GM12878 (cell line): Measurements from ENCODE around the gene PTCH2. TPM values are rescaled to one million over a fixed set of nuclear protein-coding genes. Genes with fewer than 3 reads are reported as not detected.

Experiments
- ATAC-seq: fragments of 200-7000 bp; cut with Tn5 transposase; 3 replicates; pipeline ENCODE4 v1.9.1; 2020; ENCODE audit warnings: mild to moderate bottlenecking, moderate library complexity
- BruUV-seq: library from RNA; stranded (reverse); fragments of 400-500 nt; replicated peaks from 2 replicates; lab custom pipeline; 2021; lab: Mats Ljungman, UMichigan
- CTCF ChIA-PET: fragments of 300-600 bp; sonication (Branson Sonifier 250); formaldehyde crosslinking; extraction: SDS; loops from one replicate; lab custom pipeline; 2021; ENCODE audit warnings: inconsistent platforms; lab: Yijun Ruan, JAX
- POLR2A ChIA-PET: fragments of 350-600 bp; formaldehyde crosslinking; extraction: SDS; loops from one replicate; lab custom pipeline; 2021; ENCODE audit warnings: inconsistent platforms; lab: Charles Lee
- RAD21 ChIA-PET: fragments of 300-600 bp; sonication (Branson Sonifier 250); formaldehyde crosslinking; loops from one replicate; lab custom pipeline; 2023; ENCODE audit warnings: antibody characterized with exemption; ENCODE audit not compliant: unreplicated experiment; lab: Charles Lee
- SMC1A ChIA-PET: fragments of 300-600 bp; sonication (Branson Sonifier 250); formaldehyde crosslinking; loops from one replicate; lab custom pipeline; 2023; ENCODE audit not compliant: unreplicated experiment, uncharacterized antibody; lab: Charles Lee
- DNase-seq: peaks from one replicate; pipeline ENCODE4 v3.0.0-alpha.2; 2011; ENCODE audit warnings: low read depth, low spot score
- FAIRE-seq: peaks from 3 replicates; lab custom pipeline; 2011; peaks lifted over from hg19 to GRCh38; lab: Jason Lieb, UNC
- H2AFZ ChIP-seq: 2 replicates; pipeline ENCODE4 v1.6.0; 2011; ENCODE audit warnings: low read depth, low read length, control low read depth; ENCODE audit not compliant: control insufficient read depth
- H3K27ac ChIP-seq: 2 replicates; pipeline ENCODE4 v1.5.1; 2011; ENCODE audit warnings: control low read depth; ENCODE audit not compliant: control insufficient read depth, insufficient read depth
- H3K27me3 ChIP-seq, 2 experiments: replicated peaks in 1 of 2; 2 replicates each; pipeline versions ENCODE4 v1.6.0 to v1.6.1; 2011; ENCODE audit warnings: low read length in 1 of 2; ENCODE audit not compliant: control insufficient read depth in 2 of 2, insufficient read depth in 2 of 2
- H3K36me3 ChIP-seq, 2 experiments: 2 replicates each; pipeline ENCODE4 v1.5.1; 2011; ENCODE audit warnings: low read length in 1 of 2; ENCODE audit not compliant: control insufficient read depth in 2 of 2, insufficient read depth in 2 of 2
- H3K4me1 ChIP-seq: 2 replicates; pipeline ENCODE4 v1.6.1; 2011; ENCODE audit warnings: mild to moderate bottlenecking, low read length, moderate library complexity, mixed read lengths; ENCODE audit not compliant: control insufficient read depth, insufficient read depth
- H3K4me2 ChIP-seq: 2 replicates; pipeline ENCODE4 v1.6.0; 2011; ENCODE audit warnings: control low read depth; ENCODE audit not compliant: control insufficient read depth, insufficient read depth
- H3K4me3 ChIP-seq: fragments of 200-600 bp; sonication (generic); 2 replicates; pipeline ENCODE4 v1.5.1; 2016
- H3K79me2 ChIP-seq: 2 replicates; pipeline ENCODE4 v1.6.0; 2011; ENCODE audit warnings: low read length; ENCODE audit not compliant: control insufficient read depth, insufficient read depth
- H3K9ac ChIP-seq: 2 replicates; pipeline ENCODE4 v1.8.0; 2011; ENCODE audit warnings: low read length, control low read depth, mixed read lengths; ENCODE audit not compliant: control insufficient read depth, insufficient read depth
- H3K9me3 ChIP-seq: replicated peaks from 3 replicates; pipeline ENCODE4 v1.5.1; 2011; ENCODE audit warnings: mild to moderate bottlenecking, low read length; ENCODE audit not compliant: control insufficient read depth, insufficient read depth
- H4K20me1 ChIP-seq: 2 replicates; pipeline ENCODE4 v1.6.0; 2011; ENCODE audit not compliant: control insufficient read depth, insufficient read depth
- CHD2 ChIP-seq: IDR thresholded peaks from 2 replicates; pipeline ENCODE4 v1.6.1; 2011; ENCODE audit warnings: low read depth, low read length, improper control_type of control experiment, borderline replicate concordance
- DPF2 ChIP-seq: fragments of 450-650 bp; IDR thresholded peaks from 2 replicates; pipeline ENCODE4 v1.6.1; 2017; ENCODE audit warnings: mild to moderate bottlenecking
- FOXK2 ChIP-seq: fragments of 450-650 bp; IDR thresholded peaks from 2 replicates; pipeline ENCODE4 v1.6.1; 2017; ENCODE audit warnings: mild to moderate bottlenecking, moderate library complexity
- WGBS: methylation state at CpG from one replicate; pipeline ENCODE4 v1.1.6; 2016; ENCODE audit warnings: low lambda C conversion rate; ENCODE audit not compliant: insufficient replicate concordance, insufficient coverage; ENCODE audit errors: missing lambda C conversion rate; 5-methylcytosine and 5-hydroxymethylcytosine counted together
- in situ Hi-C: fragments of 300-500 bp; cut with MboI; formaldehyde crosslinking; loops from 9 replicates; pipeline ENCODE4 v1.14.3; 2018; ENCODE audit warnings: mixed read lengths
- intact Hi-C: fragments of 100-400 bp; cut with micrococcal nuclease; formaldehyde crosslinking; loops from one replicate; pipeline ENCODE4 v1.14.2; 2022; ENCODE audit not compliant: unreplicated experiment
- polyA plus RNA-seq, 11 experiments: library from polyadenylated mRNA; depleted of rRNA in 4 of 11; unstranded in 6 of 11; stranded (reverse) in 5 of 11; fragments of >200 nt; fragmentation: Nextera tagmentation in 4 of 11; fragmentation: Illumina TruSeq in 1 of 11; extraction: Ambion mirVana in 4 of 11; extraction: Trizol in 1 of 11; gene quantifications; 1 replicate in 1 of 11; 2 replicates in 10 of 11; pipeline versions ENCODE4 v1.2.1 to v1.2.3, GENCODE V29; 2011 to 2016; ENCODE audit warnings: inconsistent platforms in 2 of 11, missing spikeins in 2 of 11, low read depth in 1 of 11
- total RNA-seq, 4 experiments: library from RNA; depleted of rRNA in 3 of 4; stranded (reverse); fragments of >200 nt in 3 of 4; fragmentation: Illumina TruSeq in 1 of 4; extraction: Trizol in 1 of 4; gene quantifications; 2 replicates each; pipeline versions ENCODE4 v1.2.1 to v1.2.3, GENCODE V29; 2013 to 2021
- TF ChIP-seq, protein P1 (sequence below): IDR thresholded peaks from 2 replicates; pipeline ENCODE4 v1.6.1; 2011; ENCODE audit warnings: borderline replicate concordance, low read depth, mild to moderate bottlenecking, moderate library complexity, low read length; ENCODE audit not compliant: insufficient read depth, poor library complexity, severe bottlenecking
- TF ChIP-seq, protein P2 (sequence below): fragments of 450-650 bp; IDR thresholded peaks from 2 replicates; pipeline ENCODE4 v1.6.1; 2017; ENCODE audit warnings: antibody characterized with exemption, mild to moderate bottlenecking, moderate library complexity

The PTCH2 gene
- total and polyA plus RNA-seq, 10 of the 15 experiments (the other 5 are each of a cell fraction or from before 2014, with no cell fraction given): 0.03 to 8.4 (median 0.10) TPM

DNA sequence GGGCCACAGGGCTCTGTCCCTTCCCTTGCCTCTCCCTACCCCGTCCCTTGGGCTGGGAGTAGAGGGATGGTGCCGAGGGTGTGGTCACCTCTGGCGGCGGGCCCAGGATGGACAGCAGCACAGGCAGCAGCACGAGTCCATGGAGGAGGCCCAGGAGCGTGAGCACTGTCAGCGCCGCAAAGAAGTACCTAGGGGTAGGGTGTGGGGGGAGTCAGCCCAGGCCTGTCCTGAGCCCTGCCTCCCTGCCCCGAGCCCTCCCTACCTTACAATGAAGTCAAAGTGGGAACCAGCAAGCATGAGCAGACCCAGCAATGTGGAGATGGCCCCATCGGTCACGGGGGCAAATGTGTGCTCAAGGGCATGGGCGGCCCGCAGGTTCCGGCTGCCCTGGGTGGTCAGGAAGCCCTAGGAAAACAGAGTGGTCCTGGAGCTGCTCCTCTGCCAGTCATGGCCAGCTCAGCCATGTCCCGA, 20.0 kb downstream of the PTCH2 start:
- H3K79me2 ChIP-seq: no peaks in the 10 kb centered on the region
- no peaks in the 10 kb centered on the region; a peak in 1 of 4 replicates for H3K27me3 ChIP-seq
- no peak overlapping the region for H2AFZ ChIP-seq
- SMC1A ChIA-PET: interaction anchor here (0.9 to 1.1 kb wide), 3 partner anchors 18 to 94 kb away, joined by 3 read pairs; no protein-coding TSS in a partner anchor
- WGBS: 87% methylated on average over 15 of the region's 15 CpGs
- no peak overlapping the region for H3K4me2 ChIP-seq
- FAIRE-seq (no peak), DNase-seq (no peak), ATAC-seq (no peak)
- H3K4me3 ChIP-seq: no peak overlapping the region
- BruUV-seq: no TSS peak
- H3K4me1 ChIP-seq: peaks cover 4% of the 10 kb centered on the region
- no peaks in the 10 kb centered on the region for H3K9me3 ChIP-seq
- CTCF ChIA-PET: interaction anchor here (0.9 to 3.6 kb wide), 7 partner anchors 10 to 33 kb away, joined by 3 to 21 read pairs (median 5); partner anchors contain the start of gene PLK3
- no peak overlapping the region for H3K9ac ChIP-seq
- H4K20me1 ChIP-seq: no peaks in the 10 kb centered on the region
- TF ChIP-seq FOXK2: no peak
- TF ChIP-seq, protein P1, sequence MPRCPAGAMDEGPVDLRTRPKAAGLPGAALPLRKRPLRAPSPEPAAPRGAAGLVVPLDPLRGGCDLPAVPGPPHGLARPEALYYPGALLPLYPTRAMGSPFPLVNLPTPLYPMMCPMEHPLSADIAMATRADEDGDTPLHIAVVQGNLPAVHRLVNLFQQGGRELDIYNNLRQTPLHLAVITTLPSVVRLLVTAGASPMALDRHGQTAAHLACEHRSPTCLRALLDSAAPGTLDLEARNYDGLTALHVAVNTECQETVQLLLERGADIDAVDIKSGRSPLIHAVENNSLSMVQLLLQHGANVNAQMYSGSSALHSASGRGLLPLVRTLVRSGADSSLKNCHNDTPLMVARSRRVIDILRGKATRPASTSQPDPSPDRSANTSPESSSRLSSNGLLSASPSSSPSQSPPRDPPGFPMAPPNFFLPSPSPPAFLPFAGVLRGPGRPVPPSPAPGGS: no peak
- H3K27ac ChIP-seq: no peak overlapping the region
- no peaks in the 10 kb centered on the region for H3K36me3 ChIP-seq
- POLR2A ChIA-PET: interaction anchor here (0.6 to 3.6 kb wide), 3 partner anchors 14 to 480 kb away, joined by 4 to 23 read pairs (median 5); partner anchors contain the start of gene BTBD19
- intact Hi-C loops (no loop called here), in situ Hi-C loops (no loop called here)
- RAD21 ChIA-PET: interaction anchor here (0.7 to 2.1 kb wide), 6 partner anchors 13 to 480 kb away, joined by 3 to 5 read pairs (median 3); partner anchors contain the start of genes HECTD3, PLK3 and UROD

GRCh38 chr1:44822131-44822701, 20.8 kb downstream of the PTCH2 start:
- ChIA-PET RAD21 (interaction anchor here (1.1 to 2.1 kb wide), 7 partner anchors 8 to 481 kb away, joined by 3 to 10 read pairs (median 4); partner anchors contain the start of genes HECTD3, PLK3 and UROD), SMC1A (interaction anchor here (0.9 to 5.9 kb wide), 7 partner anchors 9 to 31 kb away, joined by 3 to 52 read pairs (median 5); partner anchors contain the start of genes BTBD19, DYNLT4 and PLK3), POLR2A (interaction anchor here (0.5 to 5.9 kb wide), 9 partner anchors 8 to 670 kb away, joined by 3 to 56 read pairs (median 5); partner anchors contain the start of genes BTBD19, HECTD3 and PLK3), CTCF (interaction anchor here (0.8 to 3.6 kb wide), 10 partner anchors 8 to 93 kb away, joined by 3 to 21 read pairs (median 4); partner anchors contain the start of gene PLK3)
- no peaks in the 10 kb centered on the region for H3K9me3 ChIP-seq
- H3K4me1 ChIP-seq: peaks cover 4% of the 10 kb centered on the region
- no peak for FAIRE-seq
- DNase-seq: no peak
- BruUV-seq: no TSS peak
- H3K36me3 ChIP-seq: no peaks in the 10 kb centered on the region
- H3K79me2 ChIP-seq: no peaks in the 10 kb centered on the region
- intact Hi-C loops (no loop called here), in situ Hi-C loops (no loop called here)
- no peak for ATAC-seq
- 38% methylated on average over 6 of the region's 6 CpGs for WGBS
- H4K20me1 ChIP-seq: no peaks in the 10 kb centered on the region
- H3K9ac ChIP-seq: no peak overlapping the region
- H3K4me3 ChIP-seq: no peak overlapping the region
- H2AFZ ChIP-seq: no peak overlapping the region
- no peak overlapping the region for H3K27ac ChIP-seq
- no peak overlapping the region for H3K4me2 ChIP-seq
- H3K27me3 ChIP-seq: no peaks in the 10 kb centered on the region; a peak in 1 of 4 replicates
- TF ChIP-seq DPF2 (no peak), CHD2 (no peak)
- TF ChIP-seq, protein P2, sequence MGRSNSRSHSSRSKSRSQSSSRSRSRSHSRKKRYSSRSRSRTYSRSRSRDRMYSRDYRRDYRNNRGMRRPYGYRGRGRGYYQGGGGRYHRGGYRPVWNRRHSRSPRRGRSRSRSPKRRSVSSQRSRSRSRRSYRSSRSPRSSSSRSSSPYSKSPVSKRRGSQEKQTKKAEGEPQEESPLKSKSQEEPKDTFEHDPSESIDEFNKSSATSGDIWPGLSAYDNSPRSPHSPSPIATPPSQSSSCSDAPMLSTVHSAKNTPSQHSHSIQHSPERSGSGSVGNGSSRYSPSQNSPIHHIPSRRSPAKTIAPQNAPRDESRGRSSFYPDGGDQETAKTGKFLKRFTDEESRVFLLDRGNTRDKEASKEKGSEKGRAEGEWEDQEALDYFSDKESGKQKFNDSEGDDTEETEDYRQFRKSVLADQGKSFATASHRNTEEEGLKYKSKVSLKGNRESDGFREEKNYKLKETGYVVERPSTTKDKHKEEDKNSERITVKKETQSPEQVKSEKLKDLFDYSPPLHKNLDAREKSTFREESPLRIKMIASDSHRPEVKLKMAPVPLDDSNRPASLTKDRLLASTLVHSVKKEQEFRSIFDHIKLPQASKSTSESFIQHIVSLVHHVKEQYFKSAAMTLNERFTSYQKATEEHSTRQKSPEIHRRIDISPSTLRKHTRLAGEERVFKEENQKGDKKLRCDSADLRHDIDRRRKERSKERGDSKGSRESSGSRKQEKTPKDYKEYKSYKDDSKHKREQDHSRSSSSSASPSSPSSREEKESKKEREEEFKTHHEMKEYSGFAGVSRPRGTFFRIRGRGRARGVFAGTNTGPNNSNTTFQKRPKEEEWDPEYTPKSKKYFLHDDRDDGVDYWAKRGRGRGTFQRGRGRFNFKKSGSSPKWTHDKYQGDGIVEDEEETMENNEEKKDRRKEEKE: no peak
